Endothelial cell of umbilical vein (primary cell): Measurements from ENCODE around the gene TIAM1.

Experiments used
- MYC ChIP-seq: IDR thresholded peaks from one replicate; pipeline ENCODE4 v1.6.1; 2011; ENCODE audit warnings: mild to moderate bottlenecking, low read depth, low read length
- POLR2AphosphoS5 ChIP-seq: IDR thresholded peaks from 2 replicates; pipeline ENCODE4 v1.6.1; 2012; ENCODE audit warnings: low read depth, mild to moderate bottlenecking, control low read depth, low read length, moderate library complexity; ENCODE audit not compliant: insufficient read depth
- TF ChIP-seq, protein P1 (sequence below), 2 donors: IDR thresholded peaks; 1 replicate in 1 of 2; 2 replicates in 1 of 2; pipeline ENCODE4 v1.5.1; 2011; ENCODE audit warnings: low read length in 2 of 2, mild to moderate bottlenecking in 2 of 2, moderate library complexity in 2 of 2, control low read depth in 1 of 2, inconsistent platforms in 1 of 2, low read depth in 1 of 2; ENCODE audit not compliant: insufficient read depth in 1 of 2; ENCODE audit errors: extremely low read depth in 1 of 2

DNA sequence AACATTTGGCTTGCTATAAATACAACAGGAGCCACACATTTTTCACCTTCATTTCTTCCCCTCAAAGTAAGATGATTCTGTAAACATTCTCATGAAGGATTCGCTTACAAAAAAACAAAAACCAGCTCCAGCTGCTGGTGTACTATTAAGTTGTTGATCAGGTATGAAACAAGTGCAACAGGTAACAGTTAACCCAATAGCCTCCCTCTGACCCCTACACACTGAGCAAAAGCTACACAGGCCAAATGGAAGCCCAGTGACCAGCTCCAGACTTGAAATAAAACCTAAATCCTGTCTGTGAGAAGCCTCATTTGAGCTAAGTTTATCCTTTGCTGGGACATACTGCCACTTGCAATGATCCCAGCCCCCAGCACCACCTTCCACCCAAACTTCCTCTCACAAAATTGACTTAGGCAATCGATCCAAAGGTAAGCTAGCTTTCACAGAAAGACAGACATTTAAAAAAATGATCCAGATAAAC lies 991 bp downstream of the TIAM1 start:
- TF ChIP-seq POLR2AphosphoS5 (no peak), MYC (no peak)
- TF ChIP-seq, protein P1, sequence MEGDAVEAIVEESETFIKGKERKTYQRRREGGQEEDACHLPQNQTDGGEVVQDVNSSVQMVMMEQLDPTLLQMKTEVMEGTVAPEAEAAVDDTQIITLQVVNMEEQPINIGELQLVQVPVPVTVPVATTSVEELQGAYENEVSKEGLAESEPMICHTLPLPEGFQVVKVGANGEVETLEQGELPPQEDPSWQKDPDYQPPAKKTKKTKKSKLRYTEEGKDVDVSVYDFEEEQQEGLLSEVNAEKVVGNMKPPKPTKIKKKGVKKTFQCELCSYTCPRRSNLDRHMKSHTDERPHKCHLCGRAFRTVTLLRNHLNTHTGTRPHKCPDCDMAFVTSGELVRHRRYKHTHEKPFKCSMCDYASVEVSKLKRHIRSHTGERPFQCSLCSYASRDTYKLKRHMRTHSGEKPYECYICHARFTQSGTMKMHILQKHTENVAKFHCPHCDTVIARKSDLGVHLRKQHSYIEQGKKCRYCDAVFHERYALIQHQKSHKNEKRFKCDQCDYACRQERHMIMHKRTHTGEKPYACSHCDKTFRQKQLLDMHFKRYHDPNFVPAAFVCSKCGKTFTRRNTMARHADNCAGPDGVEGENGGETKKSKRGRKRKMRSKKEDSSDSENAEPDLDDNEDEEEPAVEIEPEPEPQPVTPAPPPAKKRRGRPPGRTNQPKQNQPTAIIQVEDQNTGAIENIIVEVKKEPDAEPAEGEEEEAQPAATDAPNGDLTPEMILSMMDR (IDR thresholded peaks at IDR 0.05; ENCODE audit: extremely low read depth in 1 of 2, insufficient read depth in 1 of 2, low read depth in 1 of 2, low read length in 2 of 2): no peak
